ENCODE measurements around the gene ERMARD. TPM values are rescaled to one million over a fixed set of nuclear protein-coding genes. Genes with fewer than 3 reads are reported as not detected.

Gene ERMARD
- total RNA-seq, 1 donor from 2014 or later = 34.2 TPM

DNA sequence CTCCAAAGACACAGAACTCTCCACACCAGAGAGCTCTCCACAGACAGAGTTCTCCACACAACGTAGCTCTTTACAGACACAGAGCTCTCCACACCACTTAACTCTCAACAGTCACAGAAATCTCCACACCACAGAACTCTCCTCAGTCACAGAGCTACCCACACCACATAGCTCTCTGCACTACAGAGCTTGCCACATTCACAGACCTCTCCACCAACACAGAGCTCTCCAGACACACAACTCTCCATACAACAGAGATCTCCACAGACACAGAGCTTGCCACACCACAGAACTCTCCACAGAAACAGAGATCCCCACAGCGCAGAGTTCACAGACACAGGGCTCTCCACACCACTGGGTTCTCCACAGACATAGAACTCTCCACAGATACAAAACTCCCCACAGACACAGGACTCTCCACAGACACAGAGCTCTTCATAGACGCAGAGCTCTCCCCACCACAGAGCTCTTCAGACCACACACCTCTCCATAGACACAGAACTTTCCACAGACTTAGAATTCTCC is 52.5 kb downstream of the ERMARD start:
- Histone ChIP-seq H3K27me3 (ENCODE audit: control insufficient read depth, insufficient read depth, low read length) (peaks cover 35% of the 10 kb centered on the region), H3K4me3 (ENCODE audit: low read depth, low read length) (no peak overlapping the region), H3K36me3 (ENCODE audit: control insufficient read depth, insufficient read depth, low read length) (no peaks in the 10 kb centered on the region)
- no peak for DNase-seq (ENCODE audit: low read depth)
- TF ChIP-seq, protein P1, sequence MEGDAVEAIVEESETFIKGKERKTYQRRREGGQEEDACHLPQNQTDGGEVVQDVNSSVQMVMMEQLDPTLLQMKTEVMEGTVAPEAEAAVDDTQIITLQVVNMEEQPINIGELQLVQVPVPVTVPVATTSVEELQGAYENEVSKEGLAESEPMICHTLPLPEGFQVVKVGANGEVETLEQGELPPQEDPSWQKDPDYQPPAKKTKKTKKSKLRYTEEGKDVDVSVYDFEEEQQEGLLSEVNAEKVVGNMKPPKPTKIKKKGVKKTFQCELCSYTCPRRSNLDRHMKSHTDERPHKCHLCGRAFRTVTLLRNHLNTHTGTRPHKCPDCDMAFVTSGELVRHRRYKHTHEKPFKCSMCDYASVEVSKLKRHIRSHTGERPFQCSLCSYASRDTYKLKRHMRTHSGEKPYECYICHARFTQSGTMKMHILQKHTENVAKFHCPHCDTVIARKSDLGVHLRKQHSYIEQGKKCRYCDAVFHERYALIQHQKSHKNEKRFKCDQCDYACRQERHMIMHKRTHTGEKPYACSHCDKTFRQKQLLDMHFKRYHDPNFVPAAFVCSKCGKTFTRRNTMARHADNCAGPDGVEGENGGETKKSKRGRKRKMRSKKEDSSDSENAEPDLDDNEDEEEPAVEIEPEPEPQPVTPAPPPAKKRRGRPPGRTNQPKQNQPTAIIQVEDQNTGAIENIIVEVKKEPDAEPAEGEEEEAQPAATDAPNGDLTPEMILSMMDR (IDR thresholded peaks at IDR 0.05; ENCODE audit: insufficient read depth, low read length, poor library complexity, severe bottlenecking) = no peak

DNA sequence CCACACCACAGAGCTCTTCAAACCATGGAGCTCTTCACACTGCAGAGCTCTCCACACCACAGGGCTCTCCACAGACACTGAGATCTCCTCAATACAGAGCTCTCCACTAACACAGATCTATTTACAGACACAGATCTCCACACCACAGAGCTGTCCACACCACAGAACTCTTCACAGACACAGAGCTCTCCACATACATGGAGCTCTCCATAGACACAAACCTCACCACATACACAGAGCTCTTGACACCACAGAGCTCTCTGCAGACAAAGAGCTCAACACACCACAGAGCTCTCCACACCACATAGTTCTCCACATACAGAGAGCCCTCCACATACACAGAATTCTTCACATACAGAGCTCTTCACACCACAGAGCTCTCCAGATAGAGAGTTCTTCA is 53.0 kb downstream of the ERMARD start:
- Histone ChIP-seq H3K4me3 (ENCODE audit: low read depth, low read length) (no peak overlapping the region), H3K36me3 (ENCODE audit: control insufficient read depth, insufficient read depth, low read length) (no peaks in the 10 kb centered on the region), H3K27me3 (ENCODE audit: control insufficient read depth, insufficient read depth, low read length) (peaks cover 35% of the 10 kb centered on the region)
- TF ChIP-seq, protein P1 (IDR thresholded peaks at IDR 0.05; ENCODE audit: insufficient read depth, low read length, poor library complexity, severe bottlenecking) = no peak
- DNase-seq (ENCODE audit: low read depth) = no peak

DNA sequence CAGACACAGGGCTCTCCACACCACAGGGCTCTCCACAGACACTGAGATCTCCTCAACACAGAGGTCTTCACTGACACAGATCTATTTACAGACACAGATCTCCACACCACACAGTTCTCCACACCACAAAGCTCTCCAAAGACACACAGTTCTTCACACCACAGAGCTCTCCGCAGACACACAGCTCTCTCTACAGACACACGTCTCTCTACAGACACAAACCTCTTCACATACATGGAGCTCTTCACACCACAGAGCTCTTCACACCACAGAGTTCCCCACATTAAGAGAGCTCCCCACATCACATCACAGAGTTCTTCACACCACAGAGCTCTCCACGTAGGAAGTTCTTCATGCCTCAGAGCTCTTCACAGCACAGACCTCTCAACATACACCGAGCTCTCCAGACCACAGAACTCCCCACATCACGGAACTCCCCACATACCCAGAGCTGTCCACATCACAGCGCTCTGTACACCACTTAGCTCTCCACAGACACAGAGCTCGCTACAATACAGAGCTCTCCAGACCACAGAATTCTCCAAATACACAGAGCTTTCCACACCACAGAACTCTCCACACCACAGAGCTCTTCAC is 53.9 kb downstream of the ERMARD start:
- Histone ChIP-seq H3K36me3 (ENCODE audit: control insufficient read depth, insufficient read depth, low read length) (no peaks in the 10 kb centered on the region), H3K27me3 (ENCODE audit: control insufficient read depth, insufficient read depth, low read length) (peaks cover 35% of the 10 kb centered on the region), H3K4me3 (ENCODE audit: low read depth, low read length) (no peak overlapping the region)
- TF ChIP-seq, protein P1 (IDR thresholded peaks at IDR 0.05; ENCODE audit: insufficient read depth, low read length, poor library complexity, severe bottlenecking) = no peak
- DNase-seq (ENCODE audit: low read depth) = no peak

DNA sequence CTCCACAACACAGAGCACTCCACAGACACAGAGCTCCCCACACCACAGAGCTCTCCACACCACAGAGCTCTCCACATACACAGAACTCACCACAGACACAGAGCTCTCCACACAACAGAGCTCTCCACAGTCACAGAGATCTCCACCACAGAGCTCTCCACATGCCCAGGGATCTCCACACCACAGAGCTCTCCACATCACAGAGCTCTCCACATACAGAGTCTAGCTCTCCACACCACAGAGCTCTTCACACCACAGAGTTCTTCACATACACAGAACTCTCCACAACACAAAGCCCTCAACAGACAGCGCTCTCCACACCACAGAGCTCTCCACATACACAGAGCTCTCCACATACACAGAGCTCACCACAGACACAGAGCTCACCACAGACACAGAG is 55.3 kb downstream of the ERMARD start:
- no peak for DNase-seq (ENCODE audit: low read depth)
- TF ChIP-seq, protein P1 (IDR thresholded peaks at IDR 0.05; ENCODE audit: insufficient read depth, low read length, poor library complexity, severe bottlenecking) = no peak
- no peak overlapping the region for H3K4me3 ChIP-seq (ENCODE audit: low read depth, low read length)
- H3K27me3 ChIP-seq (ENCODE audit: control insufficient read depth, insufficient read depth, low read length) = peaks cover 35% of the 10 kb centered on the region
- no peaks in the 10 kb centered on the region for H3K36me3 ChIP-seq (ENCODE audit: control insufficient read depth, insufficient read depth, low read length)

DNA sequence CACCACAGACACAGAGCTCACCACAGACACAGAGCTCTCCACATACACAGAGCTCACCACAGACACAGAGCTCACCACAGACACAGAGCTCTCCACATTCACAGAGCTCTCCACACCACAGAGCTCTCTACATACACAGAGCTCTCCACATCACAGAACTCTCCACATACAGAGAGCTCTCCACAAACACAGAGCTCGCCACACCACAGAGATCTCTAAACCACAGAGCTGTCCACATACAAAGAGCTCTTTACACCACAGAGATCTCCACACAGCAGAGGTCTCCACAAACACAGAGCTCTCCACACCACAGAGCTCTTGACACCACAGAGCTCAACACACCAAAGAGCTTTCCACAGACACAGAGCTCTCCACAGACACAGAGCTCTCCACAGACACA is 55.8 kb downstream of the ERMARD start:
- Histone ChIP-seq H3K27me3 (ENCODE audit: control insufficient read depth, insufficient read depth, low read length) (peaks cover 35% of the 10 kb centered on the region), H3K36me3 (ENCODE audit: control insufficient read depth, insufficient read depth, low read length) (no peaks in the 10 kb centered on the region), H3K4me3 (ENCODE audit: low read depth, low read length) (no peak overlapping the region)
- TF ChIP-seq, protein P1 (IDR thresholded peaks at IDR 0.05; ENCODE audit: insufficient read depth, low read length, poor library complexity, severe bottlenecking) = no peak
- no peak for DNase-seq (ENCODE audit: low read depth)

Measured in kidney epithelial cell (primary cell).